HG03097 (cell line): ENCODE measurements around the gene SDF2L1.

ENCODE experiments used
- ATAC-seq: cut with Tn5 transposase; IDR thresholded peaks from one replicate; pipeline ENCODE4 v1.9.1; 2021; ENCODE audit not compliant: unreplicated experiment, low FRiP score

The SDF2L1 gene

GRCh38 chr22:21621025-21621424 lies 21.1 kb upstream of the SDF2L1 start:
- no peak for ATAC-seq

- no peak for ATAC-seq
Measured at GRCh38 chr22:21622011-21622918, 19.8 kb upstream of the SDF2L1 start.

GRCh38 chr22:21622919-21623647 lies 19.0 kb upstream of the SDF2L1 start:
- no peak for ATAC-seq

GRCh38 chr22:21623648-21623970 lies 18.5 kb upstream of the SDF2L1 start:
- ATAC-seq: no peak

- no peak for ATAC-seq
Measured at GRCh38 chr22:21624120-21624879, 17.8 kb upstream of the SDF2L1 start.

- ATAC-seq: no peak
Measured at GRCh38 chr22:21624880-21625791, 17.0 kb upstream of the SDF2L1 start.

- no peak for ATAC-seq
Measured at GRCh38 chr22:21626073-21626734, 15.9 kb upstream of the SDF2L1 start.

- no peak for ATAC-seq
Measured at GRCh38 chr22:21626735-21627469, 15.2 kb upstream of the SDF2L1 start.

- no peak for ATAC-seq
Measured at GRCh38 chr22:21628386-21629254, 13.5 kb upstream of the SDF2L1 start.

GRCh38 chr22:21629255-21630149 lies 12.6 kb upstream of the SDF2L1 start, which contains the start of gene YDJC:
YDJC (minus strand) TSS chr22:21630022; CDS start chr22:21630014, 8 bp downstream.
- ATAC-seq: peak; percentile 75

- ATAC-seq: no peak
Measured at GRCh38 chr22:21631025-21631424, 11.1 kb upstream of the SDF2L1 start.

- no peak for ATAC-seq
Measured at GRCh38 chr22:21632237-21632895, 9.7 kb upstream of the SDF2L1 start, which contains the start of gene CCDC116. CCDC116 (plus strand) TSS chr22:21632760; CDS start chr22:21633182, 422 bp downstream.

- no peak for ATAC-seq
Measured at GRCh38 chr22:21632931-21633330, 9.2 kb upstream of the SDF2L1 start.

GRCh38 chr22:21633481-21633880 lies 8.6 kb upstream of the SDF2L1 start:
- no peak for ATAC-seq

- no peak for ATAC-seq
Measured at GRCh38 chr22:21634081-21634480, 8.0 kb upstream of the SDF2L1 start.

GRCh38 chr22:21634844-21635243 lies 7.3 kb upstream of the SDF2L1 start:
- ATAC-seq: no peak
